ENCODE measurements around the gene TCN2.

TCN2 gene

DNA sequence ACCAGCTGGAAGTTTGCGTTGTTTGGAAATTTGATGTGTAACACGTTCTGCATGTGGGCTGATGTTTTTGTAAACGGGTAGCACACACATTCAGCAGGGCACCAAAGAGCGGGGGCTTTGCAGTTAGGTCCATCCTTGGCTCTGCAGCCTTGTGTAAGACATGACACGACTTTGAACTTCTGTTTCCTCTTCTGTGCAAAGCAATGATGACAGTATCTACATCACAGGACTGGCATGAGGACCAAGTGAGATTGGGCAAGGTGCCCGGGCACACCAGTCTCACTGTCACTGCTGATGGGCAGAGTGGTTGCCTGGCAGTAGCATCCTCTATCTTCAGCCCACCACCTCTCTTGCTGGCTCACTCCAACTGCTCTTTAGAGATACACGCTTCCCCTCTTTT, 3.3 kb downstream of the TCN2 start:
- Histone ChIP-seq H3K27ac (ENCODE audit: extremely low read depth, low read depth, low read length) (no peak overlapping the region), H3K4me3 (ENCODE audit: low read depth, low read length) (no peak overlapping the region), H3K9me3 (ENCODE audit: control insufficient read depth, insufficient read depth, low read depth, low read length) (no peaks in the 10 kb centered on the region), H3K4me1 (ENCODE audit: control insufficient read depth, insufficient read depth, low read length) (no peaks in the 10 kb centered on the region), H3K36me3 (ENCODE audit: control insufficient read depth in 2 of 2, insufficient read depth in 1 of 2, low read length in 2 of 2) (peaks cover 0 to 3% of the 10 kb centered on the region in 2 experiments; a peak in 1 of 3 replicates)
- ChIA-PET CTCF (interaction anchor here (0.7 to 1.5 kb wide), 6 partner anchors 9 to 215 kb away, joined by 3 to 11 read pairs (median 4); no protein-coding TSS in a partner anchor), POLR2A (no interaction called here)
- TF ChIP-seq ZNF274 (IDR thresholded peaks at IDR 0.05; ENCODE audit: low read length) (no peak), ZNF274 (tag by site-specific recombination; IDR thresholded peaks at IDR 0.05; ENCODE audit: borderline replicate concordance) (no peak), ZNF311 (tag by site-specific recombination; IDR thresholded peaks at IDR 0.05; ENCODE audit: borderline replicate concordance) (no peak), ZIC2 (tag by site-specific recombination; IDR thresholded peaks at IDR 0.05) (no peak), ZNF132 (tag by site-specific recombination; IDR thresholded peaks at IDR 0.05; ENCODE audit: borderline replicate concordance) (no peak), HOXC10 (CRISPR knock-in tag; IDR thresholded peaks at IDR 0.05) (no peak), BCL11A (tag by site-specific recombination; IDR thresholded peaks at IDR 0.05; ENCODE audit: low read depth) (no peak), SP2 (tag by site-specific recombination; IDR thresholded peaks at IDR 0.05) (no peak)
- TF ChIP-seq, protein P1, sequence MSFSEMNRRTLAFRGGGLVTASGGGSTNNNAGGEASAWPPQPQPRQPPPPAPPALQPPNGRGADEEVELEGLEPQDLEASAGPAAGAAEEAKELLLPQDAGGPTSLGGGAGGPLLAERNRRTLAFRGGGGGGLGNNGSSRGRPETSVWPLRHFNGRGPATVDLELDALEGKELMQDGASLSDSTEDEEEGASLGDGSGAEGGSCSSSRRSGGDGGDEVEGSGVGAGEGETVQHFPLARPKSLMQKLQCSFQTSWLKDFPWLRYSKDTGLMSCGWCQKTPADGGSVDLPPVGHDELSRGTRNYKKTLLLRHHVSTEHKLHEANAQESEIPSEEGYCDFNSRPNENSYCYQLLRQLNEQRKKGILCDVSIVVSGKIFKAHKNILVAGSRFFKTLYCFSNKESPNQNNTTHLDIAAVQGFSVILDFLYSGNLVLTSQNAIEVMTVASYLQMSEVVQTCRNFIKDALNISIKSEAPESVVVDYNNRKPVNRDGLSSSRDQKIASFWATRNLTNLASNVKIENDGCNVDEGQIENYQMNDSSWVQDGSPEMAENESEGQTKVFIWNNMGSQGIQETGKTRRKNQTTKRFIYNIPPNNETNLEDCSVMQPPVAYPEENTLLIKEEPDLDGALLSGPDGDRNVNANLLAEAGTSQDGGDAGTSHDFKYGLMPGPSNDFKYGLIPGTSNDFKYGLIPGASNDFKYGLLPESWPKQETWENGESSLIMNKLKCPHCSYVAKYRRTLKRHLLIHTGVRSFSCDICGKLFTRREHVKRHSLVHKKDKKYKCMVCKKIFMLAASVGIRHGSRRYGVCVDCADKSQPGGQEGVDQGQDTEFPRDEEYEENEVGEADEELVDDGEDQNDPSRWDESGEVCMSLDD (tag by site-specific recombination; IDR thresholded peaks at IDR 0.05): no peak
- TF ChIP-seq, protein P2, sequence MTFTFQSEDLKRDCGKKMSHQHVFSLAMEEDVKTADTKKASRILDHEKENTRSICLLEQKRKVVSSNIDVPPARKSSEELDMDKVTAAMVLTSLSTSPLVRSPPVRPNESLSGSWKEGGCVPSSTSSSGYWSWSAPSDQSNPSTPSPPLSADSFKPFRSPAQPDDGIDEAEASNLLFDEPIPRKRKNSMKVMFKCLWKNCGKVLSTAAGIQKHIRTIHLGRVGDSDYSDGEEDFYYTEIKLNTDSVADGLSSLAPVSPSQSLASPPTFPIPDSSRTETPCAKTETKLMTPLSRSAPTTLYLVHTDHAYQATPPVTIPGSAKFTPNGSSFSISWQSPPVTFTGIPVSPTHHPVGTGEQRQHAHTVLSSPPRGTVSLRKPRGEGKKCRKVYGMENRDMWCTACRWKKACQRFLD (tag by site-specific recombination; IDR thresholded peaks at IDR 0.05): no peak

DNA sequence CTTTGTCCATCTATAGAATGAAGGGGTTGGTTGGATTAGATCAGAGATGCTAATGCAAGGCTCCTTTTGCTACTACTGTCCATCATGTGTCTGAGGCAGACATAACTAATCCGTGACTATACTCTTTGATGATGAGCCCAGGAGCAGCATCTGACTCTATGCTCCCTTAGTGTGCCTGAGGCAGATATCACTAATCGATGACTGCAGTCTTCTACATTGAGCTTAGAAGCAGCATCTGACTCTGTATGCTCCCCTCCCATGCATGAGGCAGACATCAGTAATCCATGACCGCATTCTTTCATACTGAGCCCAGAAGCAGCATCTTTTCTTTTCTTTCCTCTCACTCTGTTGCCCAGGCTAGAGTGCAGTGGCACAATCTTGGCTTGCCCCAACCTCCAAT, 4.2 kb downstream of the TCN2 start:
- H3K4me1 ChIP-seq (ENCODE audit: control insufficient read depth, insufficient read depth, low read length): no peaks in the 10 kb centered on the region
- TF ChIP-seq, protein P3, sequence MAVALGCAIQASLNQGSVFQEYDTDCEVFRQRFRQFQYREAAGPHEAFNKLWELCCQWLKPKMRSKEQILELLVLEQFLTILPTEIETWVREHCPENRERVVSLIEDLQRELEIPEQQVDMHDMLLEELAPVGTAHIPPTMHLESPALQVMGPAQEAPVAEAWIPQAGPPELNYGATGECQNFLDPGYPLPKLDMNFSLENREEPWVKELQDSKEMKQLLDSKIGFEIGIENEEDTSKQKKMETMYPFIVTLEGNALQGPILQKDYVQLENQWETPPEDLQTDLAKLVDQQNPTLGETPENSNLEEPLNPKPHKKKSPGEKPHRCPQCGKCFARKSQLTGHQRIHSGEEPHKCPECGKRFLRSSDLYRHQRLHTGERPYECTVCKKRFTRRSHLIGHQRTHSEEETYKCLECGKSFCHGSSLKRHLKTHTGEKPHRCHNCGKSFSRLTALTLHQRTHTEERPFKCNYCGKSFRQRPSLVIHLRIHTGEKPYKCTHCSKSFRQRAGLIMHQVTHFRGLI (tag by site-specific recombination; IDR thresholded peaks at IDR 0.05): no peak
- TF ChIP-seq ZBTB17 (tag by site-specific recombination; IDR thresholded peaks at IDR 0.05): peak; percentile 100
- TF ChIP-seq ZNF16 (tag by site-specific recombination; IDR thresholded peaks at IDR 0.05; ENCODE audit: low read depth): no peak
- TF ChIP-seq ZNF23 (tag by site-specific recombination; IDR thresholded peaks at IDR 0.05; ENCODE audit: borderline replicate concordance): peak; percentile 63; the same call in 1 of the 2 replicates
- peaks cover 0 to 6% of the 10 kb centered on the region in 2 experiments; a peak in 1 of 3 replicates for H3K36me3 ChIP-seq (ENCODE audit: control insufficient read depth in 2 of 2, insufficient read depth in 1 of 2, low read length in 2 of 2)
- POLR2A ChIA-PET: no interaction called here
- CTCF ChIA-PET: interaction anchor here (0.6 kb wide), 1 partner anchor 127 kb away, joined by 3 read pairs; no protein-coding TSS in a partner anchor
- no peak overlapping the region for H3K27ac ChIP-seq (ENCODE audit: extremely low read depth, low read depth, low read length)
- H3K9me3 ChIP-seq (ENCODE audit: control insufficient read depth, insufficient read depth, low read depth, low read length): no peaks in the 10 kb centered on the region
- H3K4me3 ChIP-seq (ENCODE audit: low read depth, low read length): no peak overlapping the region

DNA sequence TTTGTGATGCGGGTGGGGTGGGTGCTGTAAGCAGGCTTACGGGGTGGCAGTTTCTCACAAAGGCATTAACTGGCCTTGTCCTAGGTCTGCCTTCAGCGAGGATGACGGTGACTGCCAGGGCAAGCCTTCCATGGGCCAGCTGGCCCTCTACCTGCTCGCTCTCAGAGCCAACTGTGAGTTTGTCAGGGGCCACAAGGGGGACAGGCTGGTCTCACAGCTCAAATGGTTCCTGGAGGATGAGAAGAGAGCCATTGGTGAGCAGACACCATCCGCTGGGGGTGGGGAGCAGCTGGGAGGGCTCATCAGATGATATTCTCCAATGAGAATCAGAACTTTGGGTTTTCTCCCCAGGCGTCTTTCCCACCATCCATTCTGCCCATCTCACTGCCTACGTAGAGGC, 5.8 kb downstream of the TCN2 start:
- Histone ChIP-seq H3K4me1 (ENCODE audit: control insufficient read depth, insufficient read depth, low read length) (no peaks in the 10 kb centered on the region), H3K27ac (ENCODE audit: extremely low read depth, low read depth, low read length) (no peak overlapping the region), H3K9me3 (ENCODE audit: control insufficient read depth, insufficient read depth, low read depth, low read length) (no peaks in the 10 kb centered on the region), H3K4me3 (ENCODE audit: low read depth, low read length) (no peak overlapping the region), H3K36me3 (ENCODE audit: control insufficient read depth in 2 of 2, insufficient read depth in 1 of 2, low read length in 2 of 2) (peaks cover 0 to 6% of the 10 kb centered on the region in 2 experiments; a peak in 1 of 3 replicates)
- ChIA-PET CTCF (interaction anchor here (0.7 kb wide), 1 partner anchor 18 kb away, joined by 3 read pairs; no protein-coding TSS in a partner anchor), POLR2A (no interaction called here)
- TF ChIP-seq ZNF785 (tag by site-specific recombination; IDR thresholded peaks at IDR 0.05) (no peak), ZNF48 (tag by site-specific recombination; IDR thresholded peaks at IDR 0.05) (no peak), ZNF843 (tag by site-specific recombination; IDR thresholded peaks at IDR 0.05) (no peak), KLF10 (tag by site-specific recombination; IDR thresholded peaks at IDR 0.05) (no peak), ZNF596 (tag by site-specific recombination; IDR thresholded peaks at IDR 0.05) (no peak), ZNF19 (tag by site-specific recombination; IDR thresholded peaks at IDR 0.05; ENCODE audit: low read depth) (no peak), YY1 (tag by site-specific recombination; IDR thresholded peaks at IDR 0.05) (no peak), ZNF146 (tag by site-specific recombination; IDR thresholded peaks at IDR 0.05) (no peak), ZNF791 (tag by site-specific recombination; IDR thresholded peaks at IDR 0.05) (no peak)
- TF ChIP-seq, protein P4, sequence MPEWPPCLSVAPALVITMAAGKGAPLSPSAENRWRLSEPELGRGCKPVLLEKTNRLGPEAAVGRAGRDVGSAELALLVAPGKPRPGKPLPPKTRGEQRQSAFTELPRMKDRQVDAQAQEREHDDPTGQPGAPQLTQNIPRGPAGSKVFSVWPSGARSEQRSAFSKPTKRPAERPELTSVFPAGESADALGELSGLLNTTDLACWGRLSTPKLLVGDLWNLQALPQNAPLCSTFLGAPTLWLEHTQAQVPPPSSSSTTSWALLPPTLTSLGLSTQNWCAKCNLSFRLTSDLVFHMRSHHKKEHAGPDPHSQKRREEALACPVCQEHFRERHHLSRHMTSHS (tag by site-specific recombination; IDR thresholded peaks at IDR 0.05): no peak
